GM18868 (cell line): ENCODE data around the gene HSD11B2.
"Not testable (repeated sequence)": the region's sequence is repeated elsewhere in the genome, so short reads cannot be mapped to it uniquely, and the experiment has no call there.

ENCODE experiments used
- ATAC-seq: cut with Tn5 transposase; IDR thresholded peaks from one replicate; pipeline ENCODE4 v1.9.1; 2021; ENCODE audit warnings: mild to moderate bottlenecking, moderate library complexity; ENCODE audit not compliant: unreplicated experiment

The HSD11B2 gene

DNA sequence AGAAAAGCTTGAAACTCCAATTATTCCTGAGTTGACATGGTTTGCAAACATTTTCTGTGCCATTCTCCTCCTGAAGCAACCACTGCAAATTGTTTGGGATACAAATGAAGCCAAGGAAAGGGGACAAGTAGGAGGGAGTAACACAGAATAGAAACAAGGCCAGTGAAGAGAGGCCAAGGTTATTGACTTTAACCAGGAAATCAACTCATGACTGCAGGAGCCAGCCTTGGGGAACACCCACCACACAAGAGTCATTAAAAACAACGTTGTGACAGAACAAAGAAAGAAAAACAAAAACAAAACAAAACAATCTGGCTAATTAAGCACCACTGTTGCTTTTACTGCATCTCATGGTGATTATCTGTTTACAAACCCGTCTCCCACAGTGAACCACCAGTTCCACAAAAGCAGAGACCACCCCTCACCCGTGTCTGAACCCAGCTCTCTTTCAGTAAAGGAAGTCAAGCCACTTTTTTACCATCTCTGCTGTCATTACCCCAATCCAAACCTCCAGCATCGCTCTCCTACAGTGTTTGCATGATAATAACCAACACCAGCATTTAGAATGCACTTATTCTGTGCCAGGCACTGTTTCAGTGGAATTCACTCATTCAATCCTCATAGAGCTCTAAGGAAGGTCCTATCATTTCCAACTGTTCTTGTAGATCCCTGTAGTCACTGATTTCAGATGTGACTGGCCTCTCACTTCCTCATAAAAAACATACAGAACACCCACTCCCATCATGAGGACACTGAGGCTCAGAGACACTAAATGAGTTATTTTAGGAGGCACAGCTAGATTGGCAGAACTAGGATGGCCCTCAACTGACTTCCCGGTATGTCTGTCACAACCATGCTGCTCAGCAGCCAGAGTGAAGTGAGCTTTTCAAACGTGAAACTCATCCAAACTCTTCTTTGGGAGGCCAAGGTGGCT lies 16.7 kb upstream of the HSD11B2 start:
- no peak for ATAC-seq

DNA sequence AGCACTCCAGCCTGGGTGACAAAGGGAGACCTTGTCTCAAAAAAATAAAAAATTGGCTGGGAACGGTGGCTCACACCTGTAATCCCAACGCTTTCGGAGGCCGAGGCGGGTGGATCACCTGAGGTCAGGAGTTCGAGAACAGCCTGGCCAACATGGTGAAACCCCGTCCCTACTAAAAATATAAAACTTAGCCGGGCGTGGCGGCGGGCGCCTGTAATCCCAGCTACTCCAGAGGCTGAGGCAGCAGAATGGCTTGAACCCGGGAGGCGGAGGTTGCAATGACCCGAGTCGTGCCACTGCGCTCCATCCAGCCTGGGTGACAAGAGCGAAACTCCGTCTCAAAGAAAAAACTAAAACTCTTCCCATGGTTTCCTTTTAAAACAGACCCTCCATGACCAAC lies 15.5 kb upstream of the HSD11B2 start:
- not testable (repeated sequence) for ATAC-seq

- peak; percentile 74 for ATAC-seq
These were observed 14.8 kb upstream of the HSD11B2 start, which contains the start of gene ZDHHC1 for GRCh38 chr16:67415872-67416793. Gene ZDHHC1, minus strand, starts transcription at chr16:67416477. Its CDS starts 8,702 bp downstream, at chr16:67407775.

DNA sequence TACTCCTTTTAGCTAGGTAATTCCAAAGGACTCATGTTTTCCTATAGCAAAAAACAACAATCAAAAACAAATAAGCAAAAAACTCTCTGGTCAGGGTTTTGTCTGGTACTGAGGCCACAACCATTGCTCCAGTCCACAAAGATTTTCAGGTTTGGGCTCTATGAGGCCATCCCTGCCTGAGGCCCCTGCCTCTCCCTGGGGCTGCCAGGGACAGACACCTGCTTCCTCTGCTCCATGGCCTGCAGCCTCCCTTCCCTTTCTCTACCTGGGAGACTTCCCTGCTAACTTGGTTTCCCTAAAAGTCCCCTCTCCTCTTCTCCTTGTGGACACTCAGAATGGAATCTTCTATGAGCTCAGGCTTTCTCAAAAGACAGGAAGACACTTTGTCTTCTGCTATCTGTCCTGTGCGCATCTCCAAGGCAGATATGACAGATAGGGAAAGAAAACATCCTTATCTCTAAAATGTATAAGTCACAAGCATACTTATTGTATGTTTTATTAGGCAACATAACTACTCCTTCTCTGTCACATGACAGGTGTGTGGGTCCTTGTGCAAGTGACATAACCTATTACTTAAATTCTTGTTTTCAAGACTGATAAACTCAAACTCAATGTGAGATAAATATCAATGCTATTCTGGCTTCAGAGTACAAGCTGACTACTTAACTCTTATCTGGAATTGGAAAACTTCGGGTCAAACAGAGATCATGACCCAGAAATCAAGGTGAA lies 13.4 kb upstream of the HSD11B2 start:
- no peak for ATAC-seq

GRCh38 chr16:67419502-67419901 lies 11.4 kb upstream of the HSD11B2 start:
- no peak for ATAC-seq

DNA sequence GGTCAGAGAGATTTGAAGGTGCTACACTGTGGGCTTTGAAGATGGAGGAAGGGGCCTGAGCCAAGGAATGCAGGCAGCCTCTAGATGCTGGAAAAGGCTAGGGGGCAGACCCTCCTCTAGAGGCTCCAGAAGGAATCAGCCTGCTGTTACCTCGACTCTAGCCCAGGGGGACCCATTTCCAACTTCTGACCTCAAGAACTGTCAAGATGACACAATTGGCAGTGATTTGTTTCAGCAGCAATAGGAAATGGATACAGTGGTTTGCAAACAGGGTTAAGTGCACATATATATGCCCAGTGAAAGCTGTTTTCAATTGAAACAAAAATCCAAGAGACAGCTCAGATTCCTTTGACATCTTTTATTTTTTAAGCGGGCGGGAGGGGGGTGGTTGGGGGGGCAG lies 11.0 kb upstream of the HSD11B2 start:
- ATAC-seq: no peak

DNA sequence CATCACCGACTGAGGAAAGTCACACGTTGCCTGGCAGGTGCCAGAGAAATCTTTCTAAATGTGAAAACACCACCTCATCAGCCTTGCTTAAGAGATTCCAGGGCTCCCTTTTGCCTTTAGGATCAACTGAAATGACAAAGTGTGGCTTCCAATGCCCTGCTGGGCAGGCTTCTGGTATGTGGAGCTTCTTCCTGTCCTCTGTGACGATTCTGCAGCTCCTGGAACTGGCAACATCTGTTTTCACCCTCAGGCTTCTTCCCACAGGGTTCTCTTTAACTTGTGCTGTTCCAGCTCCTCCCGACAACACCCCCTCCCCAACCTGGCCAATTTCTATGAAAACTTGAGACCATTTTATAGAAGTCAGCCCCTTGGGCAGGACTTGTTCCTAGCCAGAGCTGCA lies 9.9 kb upstream of the HSD11B2 start:
- no peak for ATAC-seq

DNA sequence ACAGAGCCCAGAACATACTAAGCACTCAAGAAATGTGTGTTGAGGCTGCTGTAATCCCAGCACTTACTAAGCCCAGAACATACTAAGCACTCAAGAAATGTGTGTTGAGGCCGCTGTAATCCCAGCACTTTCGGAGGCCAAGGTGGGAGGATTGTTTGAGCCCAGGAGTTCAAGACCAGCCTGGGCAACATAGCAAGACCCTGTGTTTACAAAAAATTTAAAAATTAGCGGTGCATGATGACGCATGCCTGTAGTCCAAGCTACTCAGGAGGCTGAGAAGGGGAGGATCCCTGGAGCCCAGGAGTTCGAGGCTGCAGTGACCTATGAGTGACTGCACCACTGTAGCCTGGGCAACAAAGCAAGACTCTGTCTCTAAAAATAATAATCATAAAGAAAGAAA lies 7.9 kb upstream of the HSD11B2 start:
- no peak for ATAC-seq

GRCh38 chr16:67423611-67424260 lies 7.2 kb upstream of the HSD11B2 start:
- ATAC-seq: no peak

DNA sequence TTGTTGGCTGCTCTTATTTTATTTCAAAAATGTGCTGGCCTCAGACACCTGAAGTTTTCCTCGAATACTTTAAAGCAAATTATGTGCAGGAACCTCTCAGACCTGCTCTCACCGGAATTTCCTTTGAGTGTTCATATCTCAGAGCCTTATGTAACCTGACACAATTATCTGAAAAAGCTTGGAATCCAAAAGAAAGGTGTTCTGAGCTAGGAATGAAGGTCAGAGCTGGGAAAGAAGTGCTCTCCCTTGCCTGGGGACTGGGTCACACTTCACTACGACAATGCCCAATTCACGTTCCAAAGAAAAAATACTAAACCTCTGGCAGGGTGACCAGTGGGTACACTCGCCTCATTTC lies 6.7 kb upstream of the HSD11B2 start:
- no peak for ATAC-seq

GRCh38 chr16:67425061-67425460 lies 5.9 kb upstream of the HSD11B2 start:
- no peak for ATAC-seq

- no peak for ATAC-seq
These were observed 5.3 kb upstream of the HSD11B2 start for GRCh38 chr16:67425580-67425979.

DNA sequence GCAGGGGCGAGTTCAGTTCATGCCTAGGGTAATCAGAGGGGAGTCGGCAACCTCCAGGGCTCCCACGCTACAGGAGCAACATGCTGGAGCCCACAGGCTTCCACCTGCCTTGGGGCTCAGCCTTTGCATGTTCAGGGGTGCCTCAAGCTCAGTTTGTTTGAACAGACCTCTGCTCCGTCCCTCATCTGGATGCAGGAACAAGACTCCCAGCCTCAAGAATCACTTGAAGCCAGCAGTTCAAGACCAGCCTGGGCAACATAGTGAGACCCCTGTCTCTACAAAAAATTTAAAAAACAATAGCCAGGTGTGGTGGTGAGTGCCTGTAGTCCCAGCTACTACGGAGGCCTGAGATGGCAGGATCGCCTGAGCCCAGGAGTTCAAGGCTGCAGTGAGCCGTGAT lies 4.9 kb upstream of the HSD11B2 start:
- ATAC-seq: no peak

DNA sequence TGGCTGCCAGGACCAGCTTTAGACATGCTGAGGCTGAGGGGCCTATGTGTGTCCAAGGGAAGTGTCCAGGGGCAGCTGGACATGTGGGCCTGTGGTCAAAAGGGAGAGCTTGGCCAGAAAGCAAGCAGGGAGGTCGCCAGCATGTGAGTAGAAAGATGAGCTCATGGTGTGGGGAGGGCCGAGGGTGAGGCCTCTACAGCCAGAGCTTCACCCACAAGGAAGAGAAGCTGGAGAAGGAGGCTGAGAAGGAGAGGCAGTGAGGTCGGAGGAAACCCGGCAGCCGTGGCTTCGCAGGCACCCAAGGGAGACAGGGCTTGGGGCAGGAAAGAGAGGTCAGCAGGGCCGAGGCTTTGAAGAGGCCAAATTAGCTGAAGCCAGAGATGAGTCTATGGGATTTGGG lies 4.0 kb upstream of the HSD11B2 start:
- ATAC-seq: no peak

- ATAC-seq: peak; percentile 48
These were observed 2.7 kb upstream of the HSD11B2 start for GRCh38 chr16:67428146-67428731.

- no peak for ATAC-seq
These were observed 1.7 kb upstream of the HSD11B2 start for GRCh38 chr16:67429053-67429798.

GRCh38 chr16:67429799-67430503 lies 970 bp upstream of the HSD11B2 start:
- ATAC-seq: no peak

GRCh38 chr16:67430504-67430976 lies 381 bp upstream of the HSD11B2 start:
- ATAC-seq: no peak
